Measurements from ENCODE around the gene NAALADL2.

GRCh38 chr3:175479800-175480199 is 620.7 kb downstream of the NAALADL2 start:
- no peak for TF ChIP-seq EZH2 (IDR thresholded peaks at IDR 0.05; ENCODE audit: low read length, missing control alignments)
- no peak for TF ChIP-seq CTCF (conservative IDR thresholded peaks at IDR 0.05 in 1 of 2, IDR thresholded peaks at IDR 0.05 in 1 of 2; ENCODE audit: low read depth in 1 of 2, low read length in 2 of 2)
